A673 (cell line): ENCODE results near the gene CDC42EP2.

Experiments
- CTCF ChIP-seq: fragments of 300-800, 200-600 bp; sonication (generic); conservative IDR thresholded peaks from 2 replicates; pipeline ENCODE4 v1.5.1; 2017; ENCODE audit warnings: low read depth, mild to moderate bottlenecking, antibody characterized with exemption, low read length, moderate library complexity, mixed read lengths
- EZH2 ChIP-seq: fragments of 200-600 bp; sonication (generic); IDR thresholded peaks from 2 replicates; pipeline ENCODE4 v1.6.1; 2017; ENCODE audit warnings: borderline replicate concordance, low read depth, mild to moderate bottlenecking, mixed read lengths, antibody characterized with exemption, low read length; ENCODE audit not compliant: poor library complexity, severe bottlenecking

DNA sequence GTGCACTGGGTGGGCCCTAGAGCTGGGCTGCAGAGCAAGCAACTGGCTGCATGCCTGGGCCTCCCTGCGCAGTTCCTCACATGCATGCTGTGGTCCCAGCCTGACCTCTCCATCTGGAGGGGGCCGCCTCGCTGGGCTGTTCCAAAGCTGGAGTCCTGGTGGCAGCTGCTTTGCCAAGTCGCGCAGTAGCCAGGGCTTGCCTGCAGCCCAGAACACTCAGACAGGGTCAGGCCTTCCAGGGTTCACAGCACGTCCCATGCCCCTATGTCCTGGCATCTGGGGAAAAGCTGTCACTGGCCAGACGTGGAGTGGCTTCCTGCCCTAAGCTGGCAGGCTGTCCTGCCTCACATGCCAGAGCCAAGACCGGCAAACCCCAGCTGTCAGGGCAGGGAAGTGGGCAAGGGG, 16.5 kb upstream of the CDC42EP2 start:
- TF ChIP-seq CTCF, result no peak
- no peak for TF ChIP-seq EZH2
